Liver (tissue), 5 donors: ENCODE data around the gene FANCE. TPM values are rescaled to one million over a fixed set of nuclear protein-coding genes. Genes with fewer than 3 reads are reported as not detected.

Source experiments
- polyA plus RNA-seq, 2 donors: library from polyadenylated mRNA; stranded (reverse) in 1 of 2; unstranded in 1 of 2; fragments of 200-250 nt in 1 of 2; fragments of >200 nt in 1 of 2; fragmentation: Nextera tagmentation in 1 of 2; extraction: Ambion mirVana in 1 of 2; gene quantifications; one replicate each; pipeline versions ENCODE4 v1.2.1 to v1.2.3, GENCODE V29; 2013 to 2015
- small RNA-seq: library from RNA; depleted of rRNA; stranded (forward); fragments of <200 nt; gene quantifications from one replicate; pipeline ENCODE3, GENCODE V24; 2014
- total RNA-seq, 2 donors: library from RNA; depleted of rRNA; stranded (reverse); fragments of >200 nt; gene quantifications; one replicate each; pipeline ENCODE4 v1.2.3, GENCODE V29; 2014
- donor health status: healthy.
- donor health status: healthy.
- donor health status: healthy.

Gene FANCE
- total and polyA plus RNA-seq, 4 donors = 0.11 to 4.2 (median 0.79) TPM

Small RNAs within 50 kb of the gene (small RNA-seq; reads per million reads assigned to genes)
- gene MIR7111 = not detected

Other genes starting within 250 kb of the FANCE start
- under 1 TPM; 0.08 to 0.09 TPM for gene SCUBE3, start 238.4 kb upstream of the FANCE start, total RNA-seq
- under 1 TPM; 0.03 to 0.06 TPM for gene SCUBE3, start 238.4 kb upstream of the FANCE start, polyA plus RNA-seq
- gene ZNF76, start 192.6 kb upstream of the FANCE start, total RNA-seq = 10 to 100 TPM; 10.6 to 18.4 TPM
- 10 to 100 TPM; 11.5 to 13.3 TPM for gene ZNF76, start 192.6 kb upstream of the FANCE start, polyA plus RNA-seq
- 1 to 10 TPM; 3.3 to 6.3 TPM for gene DEF6, start 154.5 kb upstream of the FANCE start, total RNA-seq
- 1 to 10 TPM; 1.0 to 1.6 TPM for gene DEF6, start 154.5 kb upstream of the FANCE start, polyA plus RNA-seq
- gene PPARD, start 109.8 kb upstream of the FANCE start, total RNA-seq = 1 to 10 TPM; 2.1 to 7.3 TPM
- gene PPARD, start 109.8 kb upstream of the FANCE start, polyA plus RNA-seq = 1 to 10 TPM; 2.8 to 7.8 TPM
- 1,000 to 10,000 TPM in 1 of 2 donors, 100 to 1,000 TPM in 1; 363 to 1,235 TPM for gene RPL10A, start 16.1 kb downstream of the FANCE start, total RNA-seq
- gene RPL10A, start 16.1 kb downstream of the FANCE start, polyA plus RNA-seq = 100 to 1,000 TPM; 213 to 694 TPM
- gene TEAD3, start 44.7 kb downstream of the FANCE start, total RNA-seq = 1 to 10 TPM; 1.9 to 5.8 TPM
- gene TEAD3, start 44.7 kb downstream of the FANCE start, polyA plus RNA-seq = 1 to 10 TPM; 3.3 to 6.8 TPM
- not detected for gene TULP1, start 60.6 kb downstream of the FANCE start, total RNA-seq
- not detected for gene TULP1, start 60.6 kb downstream of the FANCE start, polyA plus RNA-seq
- 100 to 1,000 TPM in 1 of 2 donors, 10 to 100 TPM in 1; 10.3 to 132 TPM for gene FKBP5, start 236.6 kb downstream of the FANCE start, total RNA-seq
- gene FKBP5, start 236.6 kb downstream of the FANCE start, polyA plus RNA-seq = 10 to 100 TPM; 61.7 to 65.8 TPM